Stimulated activated CD8-positive, alpha-beta memory T cell treated with anti-CD3 and anti-CD28 coated beads, Interleukin-2, amount 100 ng/mL, for 48 hours (primary cell): ENCODE results near the gene NGFR.

Source experiments
- DNase-seq, 2 donors: peaks; one replicate each; pipeline ENCODE4 v3.0.0-alpha.2; 2020; ENCODE audit warnings: low read depth in 2 of 2

Gene NGFR

DNA sequence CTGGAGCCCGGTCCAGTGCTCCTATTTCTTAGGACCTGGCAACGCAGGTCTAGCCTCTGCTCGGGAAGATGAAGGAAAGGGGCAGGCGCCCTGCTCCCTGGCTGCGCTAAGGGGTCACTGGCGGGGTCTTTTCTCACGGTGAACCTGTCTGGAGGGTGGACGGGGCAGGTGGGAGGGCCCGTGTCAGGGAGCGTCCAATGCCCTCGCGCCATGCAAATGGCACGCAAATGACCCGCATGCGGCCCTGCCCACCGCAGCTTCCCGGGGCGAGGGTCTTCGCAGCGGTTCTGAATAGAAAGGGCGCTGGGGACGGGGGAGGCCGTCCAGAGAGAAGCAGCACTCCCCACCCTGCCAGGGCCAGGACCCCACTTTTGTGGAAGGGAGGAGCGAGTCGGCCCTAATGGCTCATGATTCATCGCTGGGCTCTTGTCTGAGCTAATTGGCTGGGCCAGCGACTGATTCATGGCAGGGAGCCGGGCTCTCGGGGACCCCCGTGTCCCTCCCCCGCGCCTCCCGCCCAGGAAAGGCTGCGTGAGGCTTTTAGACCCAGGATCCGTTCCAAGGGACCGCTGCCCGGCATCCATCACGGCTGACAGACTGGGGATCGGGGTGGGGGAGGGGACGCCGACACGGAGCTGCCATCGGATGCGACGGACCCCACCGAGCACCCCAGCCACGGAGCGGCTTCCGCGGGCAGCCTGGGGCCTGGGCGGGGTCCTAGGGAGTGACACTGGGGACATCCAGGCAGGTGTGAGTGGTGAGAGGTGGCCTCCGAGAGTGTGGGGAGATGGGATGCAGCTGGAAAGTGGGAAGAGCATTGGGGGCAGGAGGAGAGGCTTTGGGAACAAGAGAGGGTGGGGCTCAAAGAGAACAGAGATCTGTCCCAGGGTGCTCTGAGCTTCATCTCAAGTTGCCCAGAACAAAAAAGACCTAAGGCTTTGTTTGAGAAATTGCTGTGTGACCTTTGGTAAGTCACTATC, 25.0 kb upstream of the NGFR start:
- no peak for DNase-seq

DNA sequence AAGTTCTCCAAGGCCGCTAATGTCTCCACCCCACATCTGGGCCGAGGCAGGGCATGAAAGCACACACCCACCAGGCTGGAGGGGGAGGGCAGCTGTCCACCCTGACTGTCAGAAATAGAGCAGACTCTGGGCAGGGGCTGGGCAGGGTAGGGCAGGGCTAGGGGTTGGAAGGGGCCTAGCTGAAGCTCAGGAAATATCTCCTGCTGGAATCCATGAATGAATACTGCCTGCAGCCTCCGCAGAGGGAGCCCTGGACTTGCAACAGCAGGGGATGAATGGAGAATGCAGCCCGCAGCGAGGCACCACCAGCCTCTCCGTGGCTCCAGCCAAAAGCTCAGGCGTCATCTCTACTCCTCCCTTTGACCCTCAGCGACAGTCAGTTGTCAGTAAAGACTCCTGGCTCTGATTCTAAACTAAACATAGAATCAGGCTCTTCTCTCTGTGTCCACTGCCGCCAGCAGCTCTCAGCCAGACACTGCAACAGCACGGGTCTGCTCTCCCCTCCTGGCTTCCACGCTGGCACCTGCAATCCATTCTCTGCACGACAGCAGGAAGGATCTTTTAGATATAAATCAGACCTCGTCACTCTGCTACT, 23.9 kb upstream of the NGFR start:
- DNase-seq = no peak

- no peak for DNase-seq
Measured at GRCh38 chr17:49471769-49472168, 23.3 kb upstream of the NGFR start.

GRCh38 chr17:49472527-49472926, 22.6 kb upstream of the NGFR start:
- DNase-seq = no peak

DNA sequence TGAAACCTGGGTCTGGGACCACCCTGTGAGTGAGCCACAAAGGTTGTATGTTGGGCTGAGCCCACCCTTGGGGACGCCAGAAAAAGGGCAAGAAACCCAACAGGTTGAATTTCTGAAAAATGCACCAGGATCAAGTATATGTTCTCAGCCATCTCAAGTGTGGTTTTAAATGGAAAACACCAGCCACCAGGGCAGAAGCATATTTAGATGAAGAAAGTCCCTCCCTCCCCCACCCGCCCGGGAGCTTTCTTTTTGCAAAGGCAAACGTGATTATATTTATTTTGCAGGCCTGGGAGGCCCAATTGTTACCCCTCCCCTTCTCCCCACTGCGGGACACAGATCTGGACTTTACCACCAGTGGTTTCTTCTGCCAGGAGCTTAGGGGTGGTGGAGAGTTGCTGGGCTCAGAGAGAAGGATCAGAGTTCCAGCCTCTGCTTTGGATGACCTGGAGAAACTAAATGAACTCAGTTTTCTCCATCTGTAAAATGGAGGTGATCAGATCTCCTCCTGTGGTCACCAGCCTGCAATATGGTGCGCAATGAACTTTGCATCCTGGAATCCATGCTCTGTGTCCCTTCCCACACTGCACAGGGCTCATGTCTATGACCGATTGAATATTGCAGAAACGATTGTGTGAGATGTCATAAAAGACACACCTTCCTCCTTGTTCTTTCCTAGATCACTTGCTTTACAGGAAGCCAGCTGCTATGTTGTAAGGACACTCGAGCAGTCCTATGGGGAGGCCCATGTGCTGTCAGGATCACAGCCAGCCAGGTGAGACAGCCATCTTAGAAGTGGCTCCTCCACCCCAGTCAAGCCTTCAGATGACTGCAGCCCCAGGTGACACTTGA, 21.0 kb upstream of the NGFR start:
- DNase-seq = no peak

DNA sequence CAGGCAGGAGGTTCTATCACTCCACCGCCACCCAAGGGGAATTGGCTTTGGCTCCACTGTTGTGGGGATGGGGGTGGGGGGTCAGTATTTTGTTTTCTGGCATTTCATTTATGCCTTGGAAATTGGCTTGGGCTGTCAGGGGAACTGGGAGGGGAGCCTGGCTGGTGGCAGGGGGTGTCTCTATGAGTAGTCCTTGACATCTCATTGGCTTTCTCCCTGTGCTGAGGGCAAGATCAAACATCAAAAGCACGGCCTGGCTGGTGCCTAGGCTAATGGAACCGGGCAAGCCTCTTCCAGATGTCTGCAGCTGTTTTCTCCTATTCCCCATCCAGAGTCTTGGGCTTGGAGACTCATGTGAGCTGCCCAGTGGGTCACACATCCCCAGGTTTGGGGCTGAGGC, 17.4 kb upstream of the NGFR start:
- no peak for DNase-seq

DNA sequence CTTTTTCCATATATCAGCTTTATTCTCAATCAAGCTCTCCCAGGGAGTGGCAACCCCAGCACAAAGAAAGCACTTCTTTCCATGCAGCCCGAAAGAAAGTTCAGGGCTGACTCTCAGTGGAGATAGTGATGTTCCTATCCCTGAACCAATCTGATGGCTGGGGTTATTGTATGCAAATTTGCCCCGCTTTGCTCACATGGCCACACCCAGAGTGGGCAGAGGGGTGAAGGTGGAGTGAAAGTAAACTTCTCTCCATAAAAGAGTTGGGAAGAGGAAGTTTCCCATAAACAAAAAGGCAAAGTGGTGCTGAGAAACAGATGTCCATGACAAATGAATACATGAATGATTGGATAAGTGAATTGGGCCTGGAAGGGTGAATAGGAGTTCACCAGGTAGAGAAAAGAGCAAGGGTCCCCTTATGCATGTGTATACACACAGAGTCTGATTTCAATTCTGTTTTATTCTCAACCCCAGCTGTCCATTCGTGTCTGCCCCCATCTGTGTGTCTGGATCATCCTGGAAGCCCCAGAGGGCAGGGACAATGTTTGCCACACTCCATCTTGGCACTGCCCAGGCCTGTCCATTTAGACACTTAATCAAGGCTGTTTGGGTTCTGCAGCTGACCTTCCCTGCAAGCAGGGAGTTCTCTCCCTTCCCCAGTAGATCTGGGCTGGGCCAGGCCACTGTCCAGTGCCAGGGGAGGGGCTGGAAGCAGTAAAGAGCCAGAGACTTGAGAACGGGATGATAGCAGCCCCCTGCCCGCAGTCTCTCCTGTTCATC, 14.1 kb upstream of the NGFR start:
- DNase-seq = no peak

DNA sequence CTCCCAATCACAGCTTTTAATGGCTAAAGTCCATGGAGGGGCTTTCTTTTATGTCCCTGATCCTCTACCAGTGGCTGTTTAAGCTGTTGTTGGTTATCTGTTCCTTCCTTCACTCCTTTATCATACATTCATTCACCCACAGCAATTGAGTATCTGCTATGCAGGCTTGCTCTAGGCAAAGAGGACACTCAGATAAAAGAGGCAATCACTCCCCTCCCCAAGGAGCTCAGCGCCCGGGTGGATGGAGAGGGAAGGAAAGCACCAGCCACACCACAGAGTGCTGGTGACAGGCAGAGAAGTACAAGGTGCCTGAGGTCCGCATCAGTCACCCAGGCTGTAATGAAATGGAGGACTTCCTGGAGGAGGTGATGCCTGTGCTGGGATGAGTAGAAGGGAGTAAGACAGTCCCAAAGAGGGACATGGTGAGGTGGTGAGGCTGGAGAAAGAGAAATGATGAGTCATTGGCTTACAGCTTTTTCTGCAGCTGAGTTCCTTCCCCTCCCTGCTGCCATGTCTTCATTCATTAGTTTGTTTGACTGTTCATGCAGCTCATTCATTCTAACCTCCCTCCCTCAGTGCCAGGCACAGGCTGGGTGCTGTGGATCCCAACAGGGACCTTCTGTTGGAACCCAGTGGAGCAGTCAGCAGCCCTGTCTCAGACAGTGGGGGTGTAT, 12.8 kb upstream of the NGFR start:
- DNase-seq = no peak

DNA sequence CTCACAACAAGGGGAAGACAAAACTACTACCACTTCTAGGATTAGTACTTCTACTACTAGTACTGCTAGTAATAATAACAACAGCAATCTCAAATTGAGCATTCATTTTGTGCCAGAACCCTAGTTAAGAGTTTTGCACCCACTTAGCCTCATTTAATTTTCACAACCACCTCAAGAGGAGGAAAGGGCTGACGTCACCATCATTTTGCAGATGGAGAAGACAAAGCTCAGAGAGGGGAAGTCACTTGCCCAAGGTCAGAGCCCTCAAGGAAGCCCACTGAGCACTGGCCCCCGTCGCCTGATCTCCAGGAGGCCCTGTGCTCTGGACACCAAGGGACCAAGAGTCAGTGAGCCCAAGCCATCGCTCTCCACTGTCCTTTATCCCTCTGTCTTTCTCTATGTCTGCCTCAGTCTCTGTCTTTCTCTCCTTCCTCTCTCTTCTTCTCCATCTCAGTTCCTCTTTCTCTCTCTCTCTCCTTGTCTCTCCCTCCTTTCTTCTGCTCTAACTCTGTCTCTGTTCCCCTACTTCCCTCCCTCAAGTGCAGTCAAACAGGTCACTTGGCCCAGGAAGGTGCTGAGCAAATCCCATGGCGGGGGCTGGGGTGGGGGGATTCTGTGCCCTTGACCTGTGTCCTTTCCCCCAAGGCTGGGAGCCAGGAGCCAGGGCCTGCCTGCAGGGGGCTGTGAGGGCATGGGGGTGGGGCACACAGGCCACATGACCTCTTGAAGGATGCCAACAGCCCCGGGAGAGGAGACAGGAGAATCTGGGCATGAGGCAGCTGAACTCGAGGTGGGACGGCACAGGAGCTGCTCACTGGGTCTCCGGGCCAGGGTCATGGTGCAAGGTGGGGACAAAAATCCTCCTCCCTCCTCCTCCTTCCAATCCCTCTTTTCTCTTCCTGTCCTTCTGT, 11.2 kb upstream of the NGFR start:
- no peak for DNase-seq

GRCh38 chr17:49484588-49484987, 10.5 kb upstream of the NGFR start:
- no peak for DNase-seq

DNA sequence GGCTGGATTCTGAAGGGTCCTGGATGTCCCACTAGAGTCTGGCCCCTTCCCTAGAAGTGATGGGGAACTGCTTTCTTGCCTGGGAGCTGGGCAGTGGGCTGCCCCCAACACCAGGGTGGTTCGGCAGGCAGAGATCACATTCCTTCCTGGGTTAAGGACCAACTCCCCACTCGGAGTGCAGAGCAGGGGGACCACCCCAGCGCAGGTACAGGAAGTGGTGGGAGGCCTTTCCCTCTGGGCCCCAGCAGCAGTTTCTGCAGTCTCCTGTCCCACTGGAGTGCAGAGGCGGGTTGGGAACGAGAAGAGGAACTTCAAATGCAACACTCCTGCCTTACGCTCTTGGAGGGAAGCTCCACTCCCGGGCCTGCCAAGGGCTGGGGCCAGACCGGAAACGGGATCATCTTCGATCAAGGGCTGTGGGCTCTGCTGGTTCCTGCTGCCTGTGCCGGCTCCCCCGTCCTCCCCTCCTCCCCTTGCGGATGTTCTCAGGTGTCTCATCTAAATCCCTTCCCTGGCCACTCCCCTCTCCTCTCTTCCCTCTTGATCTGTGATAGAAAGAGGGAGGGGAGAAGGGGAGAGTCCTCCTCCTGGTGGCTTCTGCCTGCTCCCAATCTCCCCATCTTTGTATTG, 9.0 kb upstream of the NGFR start:
- DNase-seq = no peak

GRCh38 chr17:49487183-49487582, 7.9 kb upstream of the NGFR start:
- no peak for DNase-seq

DNA sequence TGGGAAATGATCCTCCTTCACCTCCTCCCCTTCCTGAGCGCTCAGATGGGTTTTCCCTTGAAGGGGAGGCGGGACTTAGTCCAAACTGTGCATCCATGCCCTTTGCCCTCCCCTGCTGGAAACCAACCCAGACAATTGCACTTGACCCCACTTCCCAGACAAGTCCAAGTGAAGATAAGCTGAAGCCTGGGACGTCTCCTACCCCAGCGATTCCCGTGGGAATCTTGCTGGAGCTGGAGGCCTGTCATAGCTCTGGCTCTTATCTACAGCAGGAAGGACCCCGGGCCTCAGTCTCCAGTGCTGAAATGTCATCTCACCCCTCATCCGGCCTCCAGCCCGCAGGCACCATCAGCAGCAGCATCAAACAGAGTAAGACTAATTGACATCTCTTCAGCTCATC, 6.5 kb upstream of the NGFR start:
- DNase-seq = no peak

GRCh38 chr17:49489348-49489747, 5.7 kb upstream of the NGFR start:
- no peak for DNase-seq

- no peak for DNase-seq
Measured at GRCh38 chr17:49490276-49490675, 4.8 kb upstream of the NGFR start.

GRCh38 chr17:49491192-49491769, 3.8 kb upstream of the NGFR start:
- no peak for DNase-seq

DNA sequence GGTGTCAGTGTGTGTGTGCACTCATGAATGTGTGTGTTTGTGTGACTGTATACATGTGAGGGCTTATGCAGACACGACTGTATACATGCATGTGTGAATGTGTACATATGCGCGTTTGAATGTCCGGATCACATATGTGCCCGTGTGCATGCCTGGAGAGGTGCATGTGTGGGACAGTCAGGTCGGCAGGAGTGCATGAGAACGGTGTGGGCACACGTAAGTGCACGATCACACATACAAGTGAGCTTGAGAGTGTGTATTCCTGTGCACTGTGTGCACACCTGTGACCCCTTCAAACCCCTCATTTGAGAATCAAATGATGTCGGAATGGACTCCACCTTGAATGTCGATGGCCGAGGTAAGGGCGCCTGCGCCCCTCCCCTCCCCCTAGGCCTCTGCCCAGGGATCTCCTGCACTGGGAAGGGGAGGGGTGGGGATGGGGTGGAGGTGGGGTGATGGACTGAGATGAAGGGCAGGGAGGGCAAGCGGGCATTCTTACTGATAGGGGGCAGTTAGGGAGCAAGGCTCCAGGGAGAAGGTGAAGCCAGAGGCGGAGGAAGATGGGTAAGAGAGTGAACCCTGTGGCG, 601 bp upstream of the NGFR start:
- no peak for DNase-seq

- no peak for DNase-seq
Measured at GRCh38 chr17:49495842-49496182, 719 bp downstream of the NGFR start.
